Peyer's patch (tissue), 4 donors: Measurements from ENCODE around the gene ZNF76.

ENCODE experiments used
- POLR2A ChIP-seq, 2 donors: fragments of 450-650 bp; IDR thresholded peaks; one replicate each; pipeline ENCODE4 v1.5.1; 2017; ENCODE audit warnings: antibody characterized with exemption in 2 of 2, mild to moderate bottlenecking in 2 of 2, moderate library complexity in 2 of 2
- TF ChIP-seq, protein P1 (sequence below), 6 experiments: fragments of 450-650 bp in 4 of 6; fragments of 200-600 bp in 2 of 6; sonication (generic) in 1 of 6; IDR thresholded peaks; one replicate each; pipeline ENCODE4 v1.5.1; 2017 to 2019; ENCODE audit warnings: antibody characterized with exemption in 6 of 6, mild to moderate bottlenecking in 3 of 6, moderate library complexity in 1 of 6

DNA sequence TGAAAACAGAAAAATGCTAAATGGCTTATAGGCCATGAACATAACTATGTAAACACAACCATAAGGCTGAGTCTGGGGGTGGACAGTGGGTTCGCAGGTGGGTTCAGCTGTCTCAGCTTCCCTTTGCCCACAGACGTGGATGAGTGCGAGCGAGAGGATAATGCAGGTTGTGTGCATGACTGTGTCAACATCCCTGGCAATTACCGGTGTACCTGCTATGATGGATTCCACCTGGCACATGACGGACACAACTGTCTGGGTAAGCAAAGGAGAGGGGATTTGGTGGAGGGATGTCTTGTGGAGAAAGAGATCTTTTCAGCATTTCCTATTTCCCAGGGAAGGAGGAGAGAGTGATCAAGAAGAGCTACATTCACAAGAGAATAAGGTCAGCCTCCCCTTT is 31.1 kb upstream of the ZNF76 start:
- TF ChIP-seq, protein P1, sequence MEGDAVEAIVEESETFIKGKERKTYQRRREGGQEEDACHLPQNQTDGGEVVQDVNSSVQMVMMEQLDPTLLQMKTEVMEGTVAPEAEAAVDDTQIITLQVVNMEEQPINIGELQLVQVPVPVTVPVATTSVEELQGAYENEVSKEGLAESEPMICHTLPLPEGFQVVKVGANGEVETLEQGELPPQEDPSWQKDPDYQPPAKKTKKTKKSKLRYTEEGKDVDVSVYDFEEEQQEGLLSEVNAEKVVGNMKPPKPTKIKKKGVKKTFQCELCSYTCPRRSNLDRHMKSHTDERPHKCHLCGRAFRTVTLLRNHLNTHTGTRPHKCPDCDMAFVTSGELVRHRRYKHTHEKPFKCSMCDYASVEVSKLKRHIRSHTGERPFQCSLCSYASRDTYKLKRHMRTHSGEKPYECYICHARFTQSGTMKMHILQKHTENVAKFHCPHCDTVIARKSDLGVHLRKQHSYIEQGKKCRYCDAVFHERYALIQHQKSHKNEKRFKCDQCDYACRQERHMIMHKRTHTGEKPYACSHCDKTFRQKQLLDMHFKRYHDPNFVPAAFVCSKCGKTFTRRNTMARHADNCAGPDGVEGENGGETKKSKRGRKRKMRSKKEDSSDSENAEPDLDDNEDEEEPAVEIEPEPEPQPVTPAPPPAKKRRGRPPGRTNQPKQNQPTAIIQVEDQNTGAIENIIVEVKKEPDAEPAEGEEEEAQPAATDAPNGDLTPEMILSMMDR (IDR thresholded peaks at IDR 0.05): no peak
- no peak for TF ChIP-seq POLR2A (IDR thresholded peaks at IDR 0.05)
